PFSK-1 (cell line): ENCODE measurements around the gene NOL11.

Experiments
- FOXP2 ChIP-seq: optimal IDR thresholded peaks from 2 replicates; pipeline ENCODE3; 2011; ENCODE audit warnings: borderline replicate concordance, control low read depth, inconsistent platforms; ENCODE audit not compliant: insufficient read depth; ENCODE audit errors: extremely low read length, extremely low read depth
- POLR2AphosphoS5 ChIP-seq: IDR thresholded peaks from 2 replicates; pipeline ENCODE4 v1.6.1; 2012; ENCODE audit warnings: low read depth, mild to moderate bottlenecking, control low read depth, low read length, moderate library complexity
- REST ChIP-seq, 2 experiments: IDR thresholded peaks; 2 replicates each; pipeline versions ENCODE4 v1.6.1 to v1.8.0; 2011 to 2012; ENCODE audit warnings: low read depth in 2 of 2, low read length in 2 of 2, control low read depth in 1 of 2, inconsistent platforms in 1 of 2, mild to moderate bottlenecking in 1 of 2, moderate library complexity in 1 of 2; ENCODE audit not compliant: insufficient read depth in 1 of 2
- SIN3A ChIP-seq: IDR thresholded peaks from 2 replicates; pipeline ENCODE4 v1.6.1; 2012; ENCODE audit warnings: mild to moderate bottlenecking, low read length, moderate library complexity, borderline replicate concordance; ENCODE audit not compliant: insufficient read depth
- TAF1 ChIP-seq: IDR thresholded peaks from 2 replicates; pipeline ENCODE4 v1.6.1; 2012; ENCODE audit warnings: low read length, control low read depth, borderline replicate concordance; ENCODE audit not compliant: insufficient read depth

Gene NOL11

GRCh38 chr17:67746704-67747571, 29.2 kb downstream of the NOL11 start:
- TF ChIP-seq FOXP2 (no peak), REST (IDR thresholded peaks at IDR 0.05; ENCODE audit: insufficient read depth in 1 of 2, low read depth in 2 of 2, low read length in 2 of 2) (no peak), TAF1 (no peak), SIN3A (no peak), POLR2AphosphoS5 (no peak)

- TF ChIP-seq FOXP2 (no peak), SIN3A (no peak), POLR2AphosphoS5 (no peak), REST (IDR thresholded peaks at IDR 0.05; ENCODE audit: insufficient read depth in 1 of 2, low read depth in 2 of 2, low read length in 2 of 2) (no peak), TAF1 (no peak)
Observed at GRCh38 chr17:67747681-67748235, 30.0 kb downstream of the NOL11 start.

- no peak for TF ChIP-seq POLR2AphosphoS5
- no peak for TF ChIP-seq SIN3A
- TF ChIP-seq REST (IDR thresholded peaks at IDR 0.05; ENCODE audit: insufficient read depth in 1 of 2, low read depth in 2 of 2, low read length in 2 of 2), result no peak
- no peak for TF ChIP-seq TAF1
- TF ChIP-seq FOXP2, result no peak
Observed at GRCh38 chr17:67750067-67750466, 32.3 kb downstream of the NOL11 start.

GRCh38 chr17:67751101-67752074, 33.7 kb downstream of the NOL11 start:
- no peak for TF ChIP-seq REST (IDR thresholded peaks at IDR 0.05; ENCODE audit: insufficient read depth in 1 of 2, low read depth in 2 of 2, low read length in 2 of 2)
- TF ChIP-seq SIN3A, result no peak
- TF ChIP-seq TAF1, result no peak
- TF ChIP-seq POLR2AphosphoS5, result no peak
- no peak for TF ChIP-seq FOXP2
